GM19043 (cell line): ENCODE data around the gene AP1G1.
"Not testable (repeated sequence)": the region's sequence is repeated elsewhere in the genome, so short reads cannot be mapped to it uniquely, and the experiment has no call there.

Source experiments
- ATAC-seq: cut with Tn5 transposase; IDR thresholded peaks from one replicate; pipeline ENCODE4 v1.9.1; 2021; ENCODE audit warnings: low read depth; ENCODE audit not compliant: unreplicated experiment

The AP1G1 gene

DNA sequence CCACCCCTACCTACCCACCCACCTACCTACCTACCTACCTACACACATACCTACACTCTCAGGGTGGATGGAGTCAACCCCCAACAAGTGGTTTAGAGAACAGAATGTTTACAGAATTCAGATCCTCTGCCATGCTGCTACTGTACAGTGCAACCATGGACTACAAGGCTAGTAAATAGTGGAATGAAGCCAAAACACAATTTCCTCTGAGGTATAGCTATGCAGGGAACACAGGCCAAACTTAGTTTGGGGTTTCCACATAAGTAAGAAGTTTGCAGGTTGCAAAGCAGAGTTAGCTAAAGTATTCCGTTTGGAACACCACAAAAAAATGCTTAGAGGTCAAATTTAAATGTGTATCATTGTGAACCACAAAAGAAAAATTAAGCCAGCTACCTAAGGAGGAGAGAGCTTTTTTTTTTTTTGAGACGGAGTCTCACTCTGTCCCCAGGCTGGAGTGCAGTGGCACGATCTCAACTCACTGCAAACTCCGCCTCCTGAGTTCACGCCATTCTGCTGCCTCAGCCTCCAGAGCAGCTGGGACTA lies 2.7 kb upstream of the AP1G1 start:
- ATAC-seq, result no peak

DNA sequence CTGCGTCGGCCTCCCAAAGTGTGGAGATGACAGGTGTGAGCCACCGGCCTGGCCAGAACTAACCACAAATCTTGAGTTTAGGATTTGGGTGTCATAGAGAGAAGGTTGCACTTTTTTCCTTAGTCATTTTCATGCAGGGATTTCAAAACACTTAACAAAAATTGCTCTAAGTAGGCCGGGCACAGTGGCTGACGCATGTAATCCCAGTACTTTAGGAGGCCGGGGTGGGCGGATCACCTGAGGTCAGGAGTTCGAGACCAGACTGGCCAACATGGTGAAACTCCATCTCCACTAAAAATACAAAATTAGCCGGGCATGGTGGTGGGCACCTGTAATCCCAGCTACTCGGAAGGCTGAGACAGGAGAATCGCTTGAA lies 1.5 kb upstream of the AP1G1 start:
- not testable (repeated sequence) for ATAC-seq

DNA sequence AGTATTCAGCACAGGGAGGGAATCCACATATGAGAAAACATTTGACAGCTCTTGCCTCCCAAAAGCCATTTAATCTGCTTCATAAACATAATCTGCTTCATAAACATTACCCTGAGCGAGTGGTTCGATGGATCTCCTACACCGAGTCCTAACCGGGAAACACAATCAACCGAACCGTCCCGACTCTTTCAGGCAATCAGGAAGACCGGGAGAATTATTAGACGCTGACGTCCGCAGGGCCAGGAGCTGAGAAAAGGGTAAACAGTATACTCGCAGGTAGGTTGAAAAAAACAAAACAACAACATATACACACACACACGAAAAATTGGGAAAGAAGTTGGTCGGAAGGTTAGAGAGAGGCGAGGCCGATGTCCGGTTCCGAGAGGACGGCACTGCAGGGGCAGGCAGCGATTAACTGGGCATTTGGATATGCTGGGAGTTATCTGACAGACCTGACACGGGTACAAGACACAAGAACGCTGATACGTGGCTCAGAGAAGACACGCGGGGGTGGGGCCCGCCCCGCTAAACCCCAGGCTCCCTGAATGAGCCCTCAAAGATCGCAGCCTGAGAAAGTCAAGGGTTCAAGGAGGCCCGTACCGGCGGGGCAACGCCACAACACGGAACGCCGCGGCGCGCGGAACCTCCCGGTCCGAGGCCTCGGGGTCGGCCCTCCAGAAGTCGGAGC lies 585 bp downstream of the AP1G1 start:
- peak; percentile 23 for ATAC-seq

DNA sequence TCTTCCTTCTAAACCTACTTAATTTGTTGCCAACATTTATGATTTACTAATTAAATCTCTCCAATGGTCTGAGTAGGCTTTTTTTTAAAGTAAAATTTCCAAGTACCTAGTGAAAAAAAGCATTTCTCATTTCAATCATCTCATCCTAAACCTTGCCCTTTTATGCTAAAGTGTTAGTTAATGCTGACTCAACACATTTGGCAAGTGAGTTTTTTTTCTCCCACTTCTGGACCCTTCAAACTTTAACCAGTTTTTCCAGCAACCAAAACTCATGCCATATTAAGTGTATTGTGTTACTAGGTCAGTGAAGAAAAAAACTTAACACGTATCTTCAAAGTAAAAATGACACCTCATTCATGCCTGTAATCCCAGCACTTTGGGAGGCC lies 5.3 kb downstream of the AP1G1 start:
- ATAC-seq, result no peak

DNA sequence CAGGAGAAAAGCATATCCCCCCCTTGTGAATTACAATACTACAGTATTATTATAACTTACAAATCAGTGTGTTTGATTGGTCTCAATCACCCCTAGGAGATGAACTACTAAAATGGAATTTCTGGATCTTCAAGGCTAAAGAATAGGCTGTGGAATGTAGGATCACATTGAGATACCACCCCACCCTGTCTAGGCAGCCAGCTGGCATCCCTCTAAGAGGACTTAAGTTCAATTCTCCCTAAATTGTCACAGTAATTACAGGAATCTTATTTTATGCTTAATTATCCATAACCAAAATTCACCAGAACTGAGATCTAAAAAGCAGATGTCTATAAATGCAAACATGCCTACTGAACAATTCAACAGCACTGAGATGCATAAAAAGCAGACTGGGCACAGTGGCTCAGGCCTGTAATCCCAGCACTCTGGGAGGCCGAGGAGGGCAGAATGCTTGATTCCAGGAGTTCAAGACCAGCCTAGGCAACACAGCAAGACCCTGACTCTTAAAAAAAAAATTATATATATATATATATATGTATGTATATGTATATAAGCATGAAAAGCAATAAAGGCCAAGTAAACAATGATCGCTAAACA lies 12.0 kb downstream of the AP1G1 start:
- no peak for ATAC-seq

DNA sequence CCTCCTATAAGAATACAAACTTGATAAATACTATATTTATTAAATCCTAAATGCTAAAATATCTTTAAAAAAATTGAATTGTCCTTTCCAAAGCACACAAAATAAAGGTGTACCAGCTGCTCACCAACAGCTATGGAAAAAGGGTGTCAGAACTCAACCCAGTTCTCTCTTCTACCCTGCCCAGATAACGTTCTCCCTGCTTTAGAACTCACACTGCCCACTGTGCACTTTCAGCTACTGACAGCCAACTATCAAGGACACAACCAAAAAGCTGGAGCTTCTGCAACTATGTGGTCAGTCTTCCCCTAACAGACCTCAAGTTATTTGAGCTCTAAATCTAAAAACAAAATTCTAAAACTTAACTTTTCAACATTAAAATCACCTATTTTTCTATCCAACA lies 13.7 kb downstream of the AP1G1 start:
- ATAC-seq, result no peak

DNA sequence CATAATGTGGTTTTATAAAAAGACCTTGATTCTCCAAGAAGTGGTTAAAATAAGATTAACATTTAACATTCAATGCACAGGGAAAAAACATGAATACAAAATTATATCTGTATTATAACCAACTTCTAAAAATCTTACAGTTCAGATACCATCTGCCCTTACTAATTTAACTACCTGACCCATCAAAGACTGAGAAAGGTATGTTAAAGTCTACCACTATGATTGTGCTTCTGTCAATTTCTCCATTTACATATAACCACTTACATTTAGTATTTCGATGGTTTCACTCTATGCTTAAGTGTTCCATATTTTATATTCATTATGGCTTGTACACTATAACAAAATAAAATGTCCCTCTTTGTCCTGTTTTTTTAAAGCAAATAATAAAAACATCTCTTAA lies 14.6 kb downstream of the AP1G1 start:
- ATAC-seq, result no peak

DNA sequence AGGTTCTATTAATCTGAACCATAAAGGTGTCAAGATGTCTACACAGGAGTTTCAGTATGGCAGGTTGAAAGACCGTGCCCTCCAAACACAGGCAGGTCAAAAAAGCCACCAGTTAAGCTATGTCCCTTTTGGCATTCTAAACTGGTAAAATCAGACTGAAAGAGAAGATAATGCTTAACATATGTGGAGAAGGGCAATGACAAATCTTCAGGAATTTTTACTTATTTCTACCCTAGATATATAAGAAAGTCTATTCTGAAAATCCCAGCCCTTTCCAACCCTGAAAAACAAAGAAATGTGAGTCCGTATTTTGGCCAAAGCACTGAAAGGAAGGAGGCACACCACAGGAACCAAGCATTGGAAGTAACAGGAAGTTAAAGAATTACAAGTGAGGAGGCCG lies 16.5 kb downstream of the AP1G1 start:
- ATAC-seq, result no peak

DNA sequence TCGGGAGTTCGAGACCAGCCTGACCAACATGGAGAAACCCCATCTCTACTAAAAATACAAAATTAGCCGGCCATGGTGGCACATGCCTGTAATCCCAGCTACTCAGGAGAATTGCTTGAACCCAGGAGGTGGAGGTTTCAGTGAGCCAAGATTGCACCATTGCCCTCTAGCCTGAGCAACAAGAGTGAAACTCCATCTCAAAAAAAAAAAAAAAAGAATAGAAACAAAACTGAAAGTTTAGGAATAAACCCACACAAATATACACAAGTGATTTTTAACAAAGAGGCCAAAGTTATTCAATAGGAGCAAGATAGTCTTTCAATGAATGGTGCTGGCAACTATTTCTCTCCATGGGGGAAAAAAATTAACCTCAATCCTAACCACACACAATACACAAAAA lies 18.3 kb downstream of the AP1G1 start:
- not testable (repeated sequence) for ATAC-seq

DNA sequence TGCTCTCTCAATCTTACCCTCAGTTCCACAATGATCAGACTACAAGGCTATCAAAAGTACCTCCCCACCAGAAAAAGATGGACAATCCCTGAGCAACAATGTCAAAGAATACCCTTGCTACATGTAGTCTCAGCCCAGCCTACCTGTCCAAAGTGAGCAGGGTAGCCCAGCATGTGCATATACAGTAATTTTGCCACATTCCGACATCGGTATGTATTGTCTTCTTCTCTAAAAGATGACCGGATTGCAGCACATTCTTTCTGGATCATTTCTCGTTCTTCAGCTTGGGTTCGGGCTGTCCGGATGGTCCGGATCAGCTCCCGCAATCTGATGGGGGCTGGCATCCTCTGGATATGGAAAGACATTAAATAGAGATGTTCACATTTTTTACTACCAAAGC lies 19.5 kb downstream of the AP1G1 start:
- ATAC-seq, result no peak

DNA sequence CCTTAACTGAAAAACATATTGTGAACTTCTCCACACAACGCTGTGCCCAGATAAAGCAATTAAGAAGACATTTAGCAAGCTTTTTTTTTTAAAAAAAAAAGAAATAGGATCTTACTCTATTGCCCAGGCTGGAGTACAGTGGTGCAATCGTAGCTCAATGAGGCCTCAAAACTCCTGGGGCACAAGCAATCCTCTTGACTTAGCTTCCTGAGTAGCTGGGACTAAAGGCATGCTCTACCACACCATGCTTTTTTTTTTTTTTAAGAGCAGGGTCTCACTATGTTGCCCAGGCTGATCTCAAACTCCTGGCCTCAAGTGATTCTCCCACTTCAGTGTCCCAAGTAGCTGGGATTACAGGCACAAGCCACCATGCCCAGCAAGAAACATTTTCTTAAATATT lies 20.1 kb downstream of the AP1G1 start:
- no peak for ATAC-seq

DNA sequence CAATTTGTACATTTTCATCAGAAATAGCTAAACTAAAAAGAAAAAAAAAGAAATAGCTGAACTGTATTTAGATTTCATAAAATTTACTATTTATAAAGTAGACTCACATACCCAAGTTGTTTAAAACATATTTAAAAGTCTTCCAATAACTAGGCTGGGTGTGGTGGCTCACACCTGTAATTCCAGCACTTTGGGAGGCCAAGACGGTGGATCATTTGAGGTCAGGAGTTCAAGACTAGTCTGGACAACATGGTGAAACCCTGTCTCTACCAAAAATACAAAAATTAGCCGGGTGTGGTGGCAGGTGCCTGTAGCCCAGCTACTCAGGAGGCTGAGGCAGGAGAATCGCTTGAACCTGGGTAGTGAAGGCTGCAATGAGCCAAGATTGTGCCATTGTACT lies 23.5 kb downstream of the AP1G1 start:
- ATAC-seq, result not testable (repeated sequence)

DNA sequence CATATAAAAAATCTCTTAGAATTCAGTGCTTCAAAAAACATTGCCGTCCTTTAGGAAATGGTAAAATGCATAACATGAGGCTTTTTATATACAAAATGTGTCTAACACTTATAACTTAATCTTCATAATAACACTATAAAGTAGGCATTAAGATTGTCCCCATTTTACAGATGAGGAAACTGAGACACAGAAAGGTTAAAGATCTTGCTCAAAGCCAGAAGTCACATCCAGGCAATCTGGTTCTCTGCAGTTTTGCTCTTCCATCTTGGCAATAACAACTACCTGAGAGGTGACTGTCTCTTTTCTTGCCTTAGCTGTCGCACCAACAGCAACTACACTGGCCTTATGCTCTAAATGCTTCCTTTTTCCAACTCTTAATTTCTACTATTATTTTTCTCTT lies 24.5 kb downstream of the AP1G1 start:
- no peak for ATAC-seq

DNA sequence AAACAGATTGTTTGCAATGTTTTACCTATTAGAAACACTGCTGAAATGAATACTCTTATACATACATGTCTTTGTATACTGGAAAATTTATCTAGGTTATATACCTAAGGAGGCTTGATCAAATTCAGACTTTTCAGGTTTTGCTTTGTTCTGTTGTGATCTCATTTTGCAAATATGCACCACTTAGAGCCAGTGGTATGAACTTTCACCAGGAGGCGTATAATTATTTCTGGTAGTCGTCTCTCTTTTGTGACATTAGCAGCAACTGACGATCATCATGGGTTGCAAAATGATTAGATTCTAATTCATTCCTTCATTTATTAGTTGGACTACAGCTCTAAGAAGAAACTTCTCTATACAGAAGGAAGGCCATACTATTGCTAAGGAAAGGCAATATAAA lies 26.9 kb downstream of the AP1G1 start:
- ATAC-seq, result no peak

DNA sequence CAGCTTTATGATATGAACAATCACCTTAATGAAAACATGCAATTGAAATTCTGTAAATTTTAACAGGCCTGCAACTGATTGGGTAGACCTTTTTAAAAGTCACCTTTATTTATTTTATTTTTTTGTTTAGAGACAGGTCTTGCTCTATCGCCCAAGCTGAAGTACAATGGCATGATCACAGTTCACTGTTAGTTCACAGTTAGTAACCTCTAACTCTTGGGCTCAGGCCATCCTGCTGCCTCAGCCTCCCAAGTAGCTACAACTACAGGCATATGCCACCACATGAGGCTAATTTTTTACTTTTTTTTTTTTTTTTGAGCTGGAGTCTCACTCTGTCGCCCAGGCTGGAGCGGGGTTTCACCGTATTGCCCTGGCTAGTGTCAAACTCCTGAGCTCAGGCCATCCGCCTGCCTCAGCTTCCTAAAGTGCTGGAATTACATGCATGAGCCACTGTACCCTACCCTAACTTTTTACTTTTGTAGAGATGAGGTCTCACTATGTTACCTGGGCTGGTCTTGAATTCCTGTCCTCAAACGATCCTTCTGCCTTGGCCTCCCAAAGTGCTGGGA lies 28.0 kb downstream of the AP1G1 start:
- ATAC-seq, result no peak

DNA sequence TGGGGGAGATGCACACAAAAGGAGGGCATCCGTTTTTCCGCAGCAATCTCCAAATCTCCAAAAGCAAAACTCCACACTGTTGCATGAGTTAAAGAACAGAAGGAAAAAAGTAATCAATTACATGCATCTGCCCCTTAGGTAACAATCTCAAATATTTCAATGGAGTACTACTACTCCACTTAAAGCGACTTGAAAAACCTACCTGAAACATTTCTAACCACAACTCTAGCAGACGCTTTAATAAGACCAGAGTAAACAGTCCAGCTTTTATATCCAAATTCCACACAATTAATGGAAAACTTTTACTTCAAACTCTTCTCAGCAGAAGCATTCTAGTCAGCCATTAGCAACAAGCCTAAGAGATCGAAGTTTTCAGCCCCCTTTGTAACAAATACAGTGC lies 29.9 kb downstream of the AP1G1 start:
- ATAC-seq, result no peak

DNA sequence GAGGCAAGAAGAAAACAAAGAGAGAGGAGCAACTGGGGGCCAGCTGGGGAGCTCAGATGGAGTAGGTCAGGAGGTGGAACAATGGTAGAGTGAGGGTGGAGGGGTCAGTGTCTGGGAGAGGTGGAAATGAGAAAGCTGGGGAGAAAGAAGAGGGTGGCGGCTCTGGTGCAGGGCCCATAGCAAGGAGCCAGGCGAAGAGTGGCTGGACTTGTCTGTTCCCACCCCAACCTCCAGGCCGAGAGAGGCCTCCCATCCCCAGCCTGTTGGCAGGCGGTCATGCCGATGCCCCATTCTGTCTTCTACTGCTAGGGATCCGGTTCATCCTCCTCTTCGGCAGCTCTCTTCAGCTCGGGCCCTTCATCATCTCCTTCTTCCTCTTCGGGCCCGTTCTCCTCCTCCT lies 31.3 kb downstream of the AP1G1 start:
- no peak for ATAC-seq

DNA sequence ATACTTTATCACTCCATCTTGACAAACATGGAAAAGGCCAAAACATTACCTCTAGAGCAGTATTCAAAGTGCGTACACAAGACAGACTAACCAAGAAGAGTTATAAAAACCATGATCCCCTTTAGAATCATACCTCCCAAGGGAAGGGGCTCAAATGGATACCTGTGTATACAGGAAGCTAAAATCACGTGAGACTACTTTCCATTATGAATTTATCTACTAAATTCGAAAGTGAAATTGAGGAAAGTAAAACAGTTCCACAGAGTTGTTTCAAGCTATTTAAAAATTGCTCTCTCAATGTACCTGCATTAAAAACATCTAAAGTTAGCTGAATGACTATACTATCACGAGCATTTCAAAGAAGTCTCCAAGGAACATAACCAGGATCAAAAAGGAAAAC lies 32.7 kb downstream of the AP1G1 start:
- ATAC-seq, result no peak

DNA sequence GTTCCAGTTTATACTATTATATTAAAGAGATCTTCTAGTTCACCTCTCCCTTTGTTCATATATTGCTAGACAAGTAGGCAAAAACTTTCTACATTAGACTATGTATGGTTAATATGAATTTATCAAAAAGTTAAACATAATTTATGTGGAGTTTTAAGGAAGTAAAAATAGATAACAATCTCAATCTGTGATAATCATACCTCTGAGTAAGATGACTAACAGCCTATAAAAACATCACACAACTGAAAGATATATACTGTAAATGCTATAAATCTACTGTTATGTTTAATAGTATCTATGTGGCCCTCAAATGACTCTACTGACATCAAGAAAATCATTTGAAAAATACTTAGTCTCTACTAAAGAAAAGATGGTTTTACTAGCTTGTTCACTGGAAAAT lies 37.1 kb downstream of the AP1G1 start:
- no peak for ATAC-seq

DNA sequence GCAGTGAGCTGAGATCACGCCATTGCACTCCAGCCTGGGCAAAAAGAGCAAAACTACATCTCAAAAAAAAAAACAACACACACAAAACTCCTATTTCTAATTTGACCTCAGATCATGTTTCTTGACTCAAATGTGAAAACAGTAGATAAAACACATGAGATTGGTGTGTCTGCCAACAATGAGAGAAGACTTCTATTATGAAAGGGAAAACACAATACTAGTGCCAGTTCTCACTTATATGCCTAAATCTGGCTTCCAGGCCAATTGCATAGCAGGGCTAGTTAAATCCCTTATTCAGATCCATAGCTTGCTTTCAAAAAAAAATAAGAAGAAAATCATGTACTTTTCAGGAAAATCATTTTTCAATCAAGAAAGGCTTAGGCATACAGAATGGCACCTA lies 39.4 kb downstream of the AP1G1 start:
- no peak for ATAC-seq

DNA sequence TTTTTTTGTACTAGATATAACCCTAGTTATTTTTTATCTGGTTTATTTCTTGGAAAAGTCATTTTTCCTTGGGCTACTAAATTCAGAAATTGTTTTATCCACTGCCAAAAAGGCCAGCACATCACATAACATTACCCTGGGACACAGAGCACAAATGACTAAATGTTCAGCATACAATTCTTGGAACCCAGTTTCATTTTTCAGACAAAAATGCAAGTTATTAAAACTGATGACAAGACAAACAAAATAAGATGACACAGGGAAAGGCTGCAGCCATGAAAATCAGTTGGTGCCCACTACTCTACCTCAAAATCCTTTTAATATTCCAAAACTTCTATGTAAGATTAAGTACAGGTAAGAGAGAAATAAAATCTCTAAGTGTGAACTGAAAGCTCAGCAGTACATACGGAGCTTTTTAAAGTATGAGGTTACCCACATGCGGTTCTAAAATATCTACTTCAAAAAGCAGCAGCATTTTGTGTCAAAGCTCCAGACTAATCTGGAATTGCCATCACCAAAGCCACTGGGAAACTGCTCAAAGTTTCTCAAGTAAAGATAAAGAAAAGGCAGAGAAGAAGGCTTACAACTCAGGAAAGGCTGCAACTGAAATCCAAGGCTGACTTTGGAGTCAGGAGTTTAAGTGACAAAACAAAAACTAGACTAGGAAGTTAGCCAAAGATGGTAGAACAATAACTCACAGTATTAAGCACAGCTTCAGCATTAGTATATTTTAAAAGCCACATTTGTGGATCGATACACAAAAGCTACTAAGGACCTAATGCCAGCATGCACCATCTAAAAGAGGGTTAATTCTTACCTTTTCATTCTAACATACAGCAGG lies 41.4 kb downstream of the AP1G1 start:
- no peak for ATAC-seq
